Neural progenitor cell (in vitro differentiated cells): ENCODE results near the gene GHRH. TPM values are rescaled to one million over a fixed set of nuclear protein-coding genes. Genes with fewer than 3 reads are reported as not detected.

Experiments
- DNase-seq: peaks from one replicate; pipeline ENCODE4 v3.0.0-alpha.2; 2016; ENCODE audit warnings: low spot score
- H2AFZ ChIP-seq: fragments of 200-600 bp; sonication (generic); replicated peaks from 2 replicates; pipeline ENCODE4 v1.6.1; 2016; ENCODE audit warnings: antibody characterized with exemption
- H3F3A ChIP-seq: fragments of 200-600 bp; sonication (generic); 2 replicates; pipeline ENCODE4 v1.6.1; 2016; ENCODE audit warnings: antibody characterized with exemption, low read depth
- H3K27ac ChIP-seq: fragments of 200-600 bp; sonication (generic); 2 replicates; pipeline ENCODE4 v1.5.1; 2016; ENCODE audit warnings: mild to moderate bottlenecking
- H3K27me3 ChIP-seq: fragments of 200-600 bp; sonication (generic); 2 replicates; pipeline ENCODE4 v1.6.1; 2016; ENCODE audit warnings: mild to moderate bottlenecking, moderate library complexity
- H3K36me3 ChIP-seq: fragments of 200-600 bp; sonication (generic); 2 replicates; pipeline ENCODE4 v1.5.1; 2016
- H3K4me1 ChIP-seq: fragments of 200-600 bp; sonication (generic); 2 replicates; pipeline ENCODE4 v1.6.1; 2016; ENCODE audit warnings: mixed run types
- H3K4me2 ChIP-seq: fragments of 200-600 bp; sonication (generic); 2 replicates; pipeline ENCODE4 v1.6.1; 2016
- H3K4me3 ChIP-seq: fragments of 200-600 bp; sonication (generic); 2 replicates; pipeline ENCODE4 v1.5.1; 2016
- H3K79me2 ChIP-seq: fragments of 200-600 bp; sonication (generic); 2 replicates; pipeline ENCODE4 v1.6.1; 2016; ENCODE audit warnings: low read depth
- H3K9ac ChIP-seq: fragments of 200-600 bp; sonication (generic); 2 replicates; pipeline ENCODE4 v1.6.1; 2016
- H3K9me3 ChIP-seq: fragments of 200-600 bp; sonication (generic); 2 replicates; pipeline ENCODE4 v1.5.1; 2016; ENCODE audit warnings: low read depth
- H4K20me1 ChIP-seq: fragments of 200-600 bp; sonication (generic); 2 replicates; pipeline ENCODE4 v1.6.1; 2016; ENCODE audit warnings: low read depth
- H3K27ac Mint-ChIP-seq: 3 replicates; pipeline ENCODE4 v1.8.0; 2021; ENCODE audit warnings: mixed read lengths
- H3K27me3 Mint-ChIP-seq: 2 replicates; pipeline ENCODE4 v1.8.0; 2022; ENCODE audit warnings: low read depth, mild to moderate bottlenecking, inconsistent platforms, moderate library complexity, mixed read lengths; ENCODE audit not compliant: insufficient read depth
- H3K36me3 Mint-ChIP-seq: 3 replicates; pipeline ENCODE4 v1.8.0; 2021; ENCODE audit warnings: mixed read lengths
- H3K4me1 Mint-ChIP-seq: 3 replicates; pipeline ENCODE4 v1.8.0; 2021; ENCODE audit warnings: mixed read lengths
- H3K4me3 Mint-ChIP-seq: 3 replicates; pipeline ENCODE4 v1.8.0; 2021; ENCODE audit warnings: mild to moderate bottlenecking, moderate library complexity, mixed read lengths
- H3K9me3 Mint-ChIP-seq: 3 replicates; pipeline ENCODE4 v1.8.0; 2020; ENCODE audit warnings: mixed read lengths
- CTCF ChIP-seq: fragments of 200-600 bp; sonication (generic); IDR thresholded peaks from 2 replicates; pipeline ENCODE4 v1.5.1; 2017; ENCODE audit warnings: antibody characterized with exemption, mild to moderate bottlenecking
- EZH2 ChIP-seq: fragments of 200-600 bp; sonication (generic); IDR thresholded peaks from 2 replicates; pipeline ENCODE4 v1.6.1; 2017; ENCODE audit warnings: antibody characterized with exemption, mild to moderate bottlenecking, moderate library complexity
- EZH2phosphoT487 ChIP-seq: fragments of 200-600 bp; sonication (generic); IDR thresholded peaks from 2 replicates; pipeline ENCODE4 v1.6.1; 2017; ENCODE audit warnings: antibody characterized with exemption
- total RNA-seq: library from RNA; depleted of rRNA; stranded (reverse); fragments of >200 nt; gene quantifications from 2 replicates; pipeline ENCODE4 v1.2.3, GENCODE V29; 2015; ENCODE audit warnings: low replicate concordance

Gene GHRH
- total RNA-seq, 1 donor from 2014 or later: not detected

- Mint-ChIP-seq H3K36me3 (no peaks in the 10 kb centered on the region), H3K27me3 (peaks cover 2% of the 10 kb centered on the region), H3K4me1 (peaks cover 54% of the 10 kb centered on the region), H3K9me3 (no peaks in the 10 kb centered on the region), H3K4me3 (no peak overlapping the region), H3K27ac (no peak overlapping the region)
- H3K27me3 ChIP-seq: no peaks in the 10 kb centered on the region
- no peaks in the 10 kb centered on the region for H3K9me3 ChIP-seq
- DNase-seq: no peak
- peaks cover 47% of the 10 kb centered on the region for H3K4me1 ChIP-seq
- H3K79me2 ChIP-seq: no peaks in the 10 kb centered on the region
- no peak overlapping the region for H3K27ac ChIP-seq
- TF ChIP-seq CTCF (no peak), EZH2phosphoT487 (no peak), EZH2 (no peak)
- no peak overlapping the region for H3K4me3 ChIP-seq
- H2AFZ ChIP-seq: no peak overlapping the region
- H3F3A ChIP-seq: peaks cover 51% of the 10 kb centered on the region
- H3K36me3 ChIP-seq: no peaks in the 10 kb centered on the region
- H4K20me1 ChIP-seq: no peaks in the 10 kb centered on the region
- H3K9ac ChIP-seq: no peak overlapping the region
- H3K4me2 ChIP-seq: no peak overlapping the region
Measured at GRCh38 chr20:37265152-37265551, 3.5 kb upstream of the GHRH start.

- Histone ChIP-seq H3K4me3 (no peak overlapping the region), H3K27ac (no peak overlapping the region), H3K4me1 (peaks cover 54% of the 10 kb centered on the region), H3K9me3 (no peaks in the 10 kb centered on the region), H3F3A (peaks cover 57% of the 10 kb centered on the region), H3K79me2 (no peaks in the 10 kb centered on the region), H3K4me2 (no peak overlapping the region), H3K9ac (no peak overlapping the region), H2AFZ (no peak overlapping the region), H3K36me3 (no peaks in the 10 kb centered on the region), H3K27me3 (no peaks in the 10 kb centered on the region), H4K20me1 (no peaks in the 10 kb centered on the region)
- H3K27ac Mint-ChIP-seq: no peak overlapping the region
- no peaks in the 10 kb centered on the region for H3K36me3 Mint-ChIP-seq
- TF ChIP-seq EZH2 (no peak), CTCF (no peak), EZH2phosphoT487 (no peak)
- H3K9me3 Mint-ChIP-seq: no peaks in the 10 kb centered on the region
- no peak overlapping the region for H3K4me3 Mint-ChIP-seq
- DNase-seq: no peak
- H3K27me3 Mint-ChIP-seq: peaks cover 4% of the 10 kb centered on the region
- peaks cover 59% of the 10 kb centered on the region for H3K4me1 Mint-ChIP-seq
Measured at GRCh38 chr20:37263686-37264085, 2.1 kb upstream of the GHRH start.

- Mint-ChIP-seq H3K9me3 (no peaks in the 10 kb centered on the region), H3K36me3 (no peaks in the 10 kb centered on the region), H3K4me3 (no peak overlapping the region), H3K4me1 (peaks cover 58% of the 10 kb centered on the region), H3K27me3 (peaks cover 8% of the 10 kb centered on the region), H3K27ac (peak overlapping the region; percentile 54)
- Histone ChIP-seq H3K27me3 (no peaks in the 10 kb centered on the region), H3K4me1 (peaks cover 54% of the 10 kb centered on the region), H3K36me3 (no peaks in the 10 kb centered on the region), H3K27ac (no peak overlapping the region), H3K4me2 (no peak overlapping the region), H3F3A (peaks cover 57% of the 10 kb centered on the region), H4K20me1 (no peaks in the 10 kb centered on the region), H3K9ac (no peak overlapping the region), H2AFZ (no peak overlapping the region), H3K9me3 (no peaks in the 10 kb centered on the region), H3K79me2 (no peaks in the 10 kb centered on the region), H3K4me3 (no peak overlapping the region)
- TF ChIP-seq EZH2phosphoT487: no peak
- no peak for TF ChIP-seq EZH2
- TF ChIP-seq CTCF: no peak
- no peak for DNase-seq
Measured at GRCh38 chr20:37262505-37262904, 891 bp upstream of the GHRH start.
